Neural cell (in vitro differentiated cells): Measurements from ENCODE around the gene ZBTB9. TPM values are rescaled to one million over a fixed set of nuclear protein-coding genes. Genes with fewer than 3 reads are reported as not detected.

Experiments used
- H2AFZ ChIP-seq: fragments of 200-600, 300-800 bp; sonication (generic), shearing (Covaris generic); 2 replicates; pipeline ENCODE4 v1.6.0; 2014; ENCODE audit warnings: low read depth, mild to moderate bottlenecking, antibody characterized with exemption, low read length, moderate library complexity
- H3F3A ChIP-seq: fragments of 200-600 bp; shearing (Covaris generic); 2 replicates; pipeline ENCODE4 v1.6.1; 2016; ENCODE audit warnings: mild to moderate bottlenecking, moderate library complexity, mixed read lengths, antibody characterized with exemption, low read length; ENCODE audit not compliant: insufficient read depth, poor library complexity, severe bottlenecking
- H3K27ac ChIP-seq: fragments of 200-600, 300-800 bp; sonication (generic), shearing (Covaris generic); 2 replicates; pipeline ENCODE4 v1.5.1; 2014; ENCODE audit warnings: mild to moderate bottlenecking, low read length, moderate library complexity
- H3K27me3 ChIP-seq: fragments of 300-800, 200-600 bp; sonication (generic), shearing (Covaris generic); 2 replicates; pipeline ENCODE4 v1.6.0; 2014; ENCODE audit warnings: mild to moderate bottlenecking, low read depth, low read length, moderate library complexity; ENCODE audit not compliant: insufficient read depth
- H3K36me3 ChIP-seq: fragments of 300-800, 200-600 bp; sonication (generic), shearing (Covaris generic); 2 replicates; pipeline ENCODE4 v1.5.1; 2014; ENCODE audit warnings: mild to moderate bottlenecking, antibody characterized with exemption, low read length, moderate library complexity; ENCODE audit not compliant: insufficient read depth
- H3K4me2 ChIP-seq: fragments of 300-800, 200-600 bp; sonication (generic), shearing (Covaris generic); 2 replicates; pipeline ENCODE4 v1.6.0; 2014; ENCODE audit warnings: mild to moderate bottlenecking, low read length
- H3K4me3 ChIP-seq: fragments of 300-800, 200-600 bp; sonication (generic), shearing (Covaris generic); 2 replicates; pipeline ENCODE4 v1.5.1; 2014; ENCODE audit warnings: mild to moderate bottlenecking, low read length, moderate library complexity
- H3K79me2 ChIP-seq: fragments of 200-600 bp; shearing (Covaris generic); replicated peaks from 2 replicates; pipeline ENCODE4 v1.6.0; 2014; ENCODE audit warnings: mild to moderate bottlenecking, low read length, moderate library complexity; ENCODE audit not compliant: insufficient read depth
- H3K9ac ChIP-seq: fragments of 300-800, 200-600 bp; sonication (generic), shearing (Covaris generic); 2 replicates; pipeline ENCODE4 v1.6.1; 2016; ENCODE audit warnings: mild to moderate bottlenecking, low read length, mixed read lengths
- H3K9me2 ChIP-seq: fragments of 200-600 bp; shearing (Covaris generic); 2 replicates; pipeline ENCODE4 v1.6.1; 2016; ENCODE audit warnings: mild to moderate bottlenecking, low read length, mixed read lengths; ENCODE audit not compliant: insufficient read depth
- H3K9me3 ChIP-seq: fragments of 200-600, 300-800 bp; sonication (generic), shearing (Covaris generic); 2 replicates; pipeline ENCODE4 v1.6.1; 2016; ENCODE audit warnings: mild to moderate bottlenecking, mixed run types, low read length, moderate library complexity, mixed read lengths
- H4K20me1 ChIP-seq: fragments of 200-600 bp; shearing (Covaris generic); 2 replicates; pipeline ENCODE4 v1.6.1; 2016; ENCODE audit warnings: mild to moderate bottlenecking, mixed run types; ENCODE audit not compliant: insufficient read depth
- EP300 ChIP-seq: fragments of 450-650 bp; conservative IDR thresholded peaks from 2 replicates; pipeline ENCODE4 v1.6.1; 2014; ENCODE audit warnings: antibody characterized with exemption, mild to moderate bottlenecking, moderate library complexity; ENCODE audit not compliant: poor library complexity, severe bottlenecking
- EZH2 ChIP-seq: fragments of 200-600, 300-800 bp; shearing (Covaris generic), sonication (generic); IDR thresholded peaks from 2 replicates; pipeline ENCODE4 v1.6.1; 2014; ENCODE audit warnings: antibody characterized with exemption, low read length, borderline replicate concordance, mild to moderate bottlenecking; ENCODE audit not compliant: insufficient read depth, poor library complexity, severe bottlenecking
- MXI1 ChIP-seq: fragments of 450-650 bp; conservative IDR thresholded peaks from 2 replicates; pipeline ENCODE4 v1.6.1; 2014; ENCODE audit warnings: antibody characterized with exemption, mild to moderate bottlenecking; ENCODE audit not compliant: poor library complexity, severe bottlenecking
- POLR2AphosphoS5 ChIP-seq: IDR thresholded peaks from 2 replicates; pipeline ENCODE4 v1.6.1; 2012
- RAD21 ChIP-seq: fragments of 450-650 bp; conservative IDR thresholded peaks from 2 replicates; pipeline ENCODE4 v1.6.1; 2014; ENCODE audit warnings: antibody characterized with exemption, mild to moderate bottlenecking, moderate library complexity
- REST ChIP-seq: IDR thresholded peaks from 2 replicates; pipeline ENCODE4 v1.6.1; 2012; ENCODE audit warnings: borderline replicate concordance
- SMC3 ChIP-seq: fragments of 450-650 bp; conservative IDR thresholded peaks from 2 replicates; pipeline ENCODE4 v1.6.1; 2014; ENCODE audit warnings: antibody characterized with exemption, mild to moderate bottlenecking, moderate library complexity; ENCODE audit not compliant: poor library complexity
- TAF1 ChIP-seq: IDR thresholded peaks from 2 replicates; pipeline ENCODE4 v1.6.1; 2012; ENCODE audit warnings: low read depth
- polyA plus RNA-seq: library from polyadenylated mRNA; depleted of rRNA; stranded (reverse); fragments of >200 nt; gene quantifications from 2 replicates; pipeline ENCODE4 v1.2.3, GENCODE V29; 2014
- TF ChIP-seq, protein P1 (sequence below): fragments of 450-650 bp; IDR thresholded peaks from 2 replicates; pipeline ENCODE4 v1.5.1; 2014; ENCODE audit warnings: antibody characterized with exemption, mild to moderate bottlenecking, moderate library complexity; ENCODE audit not compliant: poor library complexity, severe bottlenecking

ZBTB9 gene
- polyA plus RNA-seq, 1 donor from 2014 or later: 7.7 TPM

DNA sequence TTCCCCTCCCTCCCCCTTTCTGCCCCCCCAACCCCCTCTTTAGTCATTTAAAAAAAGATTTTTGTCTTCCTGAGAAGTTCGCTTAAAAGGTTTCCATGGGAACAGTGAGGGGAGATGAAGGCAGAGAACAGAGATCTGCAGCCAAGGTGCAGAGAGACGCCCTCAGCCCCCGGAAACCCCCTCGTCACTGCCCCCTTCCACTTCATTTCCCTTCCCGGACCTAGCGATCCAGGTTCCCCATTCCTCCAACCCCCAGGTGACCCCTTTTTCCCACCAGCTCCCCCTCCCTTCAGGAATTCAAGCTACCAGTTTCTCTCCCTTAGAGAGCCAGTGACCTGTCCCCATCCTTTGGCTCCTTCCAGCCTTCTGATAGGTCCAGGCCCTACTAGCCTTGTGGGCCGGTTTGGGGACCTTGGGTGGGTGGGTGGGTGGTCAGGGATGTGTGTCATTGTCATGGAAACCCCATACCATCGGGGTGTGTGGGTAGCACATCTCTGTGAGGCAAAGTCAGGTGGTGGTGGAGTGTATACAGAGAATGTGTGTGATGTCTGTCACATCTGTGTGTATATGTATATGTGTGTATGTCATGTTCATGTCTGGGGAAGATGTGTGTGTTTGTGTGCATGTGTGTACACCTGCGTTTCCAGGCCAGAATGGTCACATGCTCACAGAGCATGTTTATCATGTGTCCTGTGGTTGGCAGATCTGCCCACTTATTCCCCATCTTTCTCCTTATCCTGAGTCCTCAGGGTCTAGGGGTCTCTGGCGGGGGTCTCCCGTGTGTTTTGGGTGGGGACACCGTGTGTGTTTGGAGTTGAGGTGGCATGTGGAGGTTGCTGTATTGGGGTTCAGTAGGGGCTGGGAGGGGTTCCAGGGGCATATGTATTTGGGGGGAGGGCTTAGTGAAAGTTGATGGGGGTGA, 27.5 kb upstream of the ZBTB9 start:
- Histone ChIP-seq H3K9me2 (no peaks in the 10 kb centered on the region), H3K27ac (peak overlapping the region; percentile 83), H3K9ac (peak overlapping the region; percentile 81), H4K20me1 (no peaks in the 10 kb centered on the region), H3K27me3 (no peaks in the 10 kb centered on the region), H3K36me3 (no peaks in the 10 kb centered on the region), H3K4me3 (peak overlapping the region; percentile 70), H3F3A (peaks cover 5% of the 10 kb centered on the region), H3K9me3 (no peaks in the 10 kb centered on the region), H3K79me2 (peaks cover 55% of the 10 kb centered on the region), H2AFZ (no peak overlapping the region), H3K4me2 (peak overlapping the region; percentile 74)
- TF ChIP-seq MXI1 (no peak), POLR2AphosphoS5 (peak; percentile 62), EZH2 (no peak), SMC3 (no peak)

DNA sequence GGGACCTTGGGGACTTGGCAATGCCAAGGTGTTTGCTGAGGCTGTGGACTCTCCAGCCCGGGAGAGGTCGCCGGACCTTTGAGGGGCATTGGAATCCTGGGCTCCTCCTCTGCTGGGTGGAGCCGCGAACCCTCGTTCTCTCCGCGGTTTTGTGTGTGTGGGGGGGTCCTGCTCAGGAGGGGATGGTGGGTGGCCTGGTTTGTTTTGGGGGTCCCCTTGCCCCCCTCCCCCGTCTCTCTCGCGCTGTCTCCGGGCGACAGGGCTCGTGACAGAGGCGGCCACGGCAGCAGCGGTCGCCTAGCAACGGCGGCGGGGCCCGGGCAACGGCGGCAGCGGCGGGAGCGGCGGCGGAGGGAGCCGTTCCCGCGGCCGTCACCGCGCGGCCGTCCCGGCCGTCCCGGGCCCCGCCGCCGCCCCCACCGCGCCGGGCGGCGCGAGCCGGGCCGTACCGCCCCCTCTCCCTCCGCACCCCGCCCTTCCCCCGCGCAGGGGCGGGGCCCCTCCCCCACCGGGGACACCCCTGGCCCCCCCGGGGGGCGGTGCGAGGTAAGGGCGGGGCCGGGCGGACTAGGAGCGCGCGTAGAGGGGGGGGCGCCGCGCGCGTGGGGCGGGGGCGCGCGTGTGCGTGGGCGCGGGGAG, 26.7 kb upstream of the ZBTB9 start:
- peak overlapping the region; percentile 83 for H3K27ac ChIP-seq
- H3K79me2 ChIP-seq: peaks cover 48% of the 10 kb centered on the region
- H3F3A ChIP-seq: peaks cover 5% of the 10 kb centered on the region
- no peaks in the 10 kb centered on the region for H4K20me1 ChIP-seq
- H3K9ac ChIP-seq: peak overlapping the region; percentile 81
- TF ChIP-seq, protein P1, sequence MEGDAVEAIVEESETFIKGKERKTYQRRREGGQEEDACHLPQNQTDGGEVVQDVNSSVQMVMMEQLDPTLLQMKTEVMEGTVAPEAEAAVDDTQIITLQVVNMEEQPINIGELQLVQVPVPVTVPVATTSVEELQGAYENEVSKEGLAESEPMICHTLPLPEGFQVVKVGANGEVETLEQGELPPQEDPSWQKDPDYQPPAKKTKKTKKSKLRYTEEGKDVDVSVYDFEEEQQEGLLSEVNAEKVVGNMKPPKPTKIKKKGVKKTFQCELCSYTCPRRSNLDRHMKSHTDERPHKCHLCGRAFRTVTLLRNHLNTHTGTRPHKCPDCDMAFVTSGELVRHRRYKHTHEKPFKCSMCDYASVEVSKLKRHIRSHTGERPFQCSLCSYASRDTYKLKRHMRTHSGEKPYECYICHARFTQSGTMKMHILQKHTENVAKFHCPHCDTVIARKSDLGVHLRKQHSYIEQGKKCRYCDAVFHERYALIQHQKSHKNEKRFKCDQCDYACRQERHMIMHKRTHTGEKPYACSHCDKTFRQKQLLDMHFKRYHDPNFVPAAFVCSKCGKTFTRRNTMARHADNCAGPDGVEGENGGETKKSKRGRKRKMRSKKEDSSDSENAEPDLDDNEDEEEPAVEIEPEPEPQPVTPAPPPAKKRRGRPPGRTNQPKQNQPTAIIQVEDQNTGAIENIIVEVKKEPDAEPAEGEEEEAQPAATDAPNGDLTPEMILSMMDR: peak; percentile 20
- TF ChIP-seq EZH2 (no peak), REST (no peak), SMC3 (no peak), TAF1 (peak; percentile 44), RAD21 (no peak), POLR2AphosphoS5 (no peak), MXI1 (peak; percentile 6), EP300 (no peak)
- no peak overlapping the region for H2AFZ ChIP-seq
- peak overlapping the region; percentile 87 for H3K4me3 ChIP-seq
- peak overlapping the region; percentile 74 for H3K4me2 ChIP-seq
- H3K36me3 ChIP-seq: no peaks in the 10 kb centered on the region
- no peaks in the 10 kb centered on the region for H3K9me2 ChIP-seq
- no peaks in the 10 kb centered on the region for H3K27me3 ChIP-seq
- no peaks in the 10 kb centered on the region for H3K9me3 ChIP-seq
